Inflammatory macrophage (primary cell): ENCODE results near the gene FEZ2.

Experiments used
- DNase-seq, 2 donors: peaks; one replicate each; pipeline ENCODE4 v3.0.0-alpha.2; 2020 to 2022

Gene FEZ2

GRCh38 chr2:36561237-36561944 lies 36.6 kb downstream of the FEZ2 start:
- DNase-seq, result peak; percentile 56 to 69

GRCh38 chr2:36560726-36561125 lies 37.2 kb downstream of the FEZ2 start:
- DNase-seq, result no peak

GRCh38 chr2:36559221-36559942 lies 38.6 kb downstream of the FEZ2 start:
- DNase-seq, result no peak

- DNase-seq, result no peak
Observed at GRCh38 chr2:36556842-36557241, 41.1 kb downstream of the FEZ2 start.

- no peak for DNase-seq
Observed at GRCh38 chr2:36555789-36556188, 42.2 kb downstream of the FEZ2 start.

GRCh38 chr2:36554531-36554930 lies 43.4 kb downstream of the FEZ2 start:
- DNase-seq, result peak; percentile 34 to 50

- peak; percentile 84 to 86 for DNase-seq
Observed at GRCh38 chr2:36553683-36554082, 44.3 kb downstream of the FEZ2 start.

- no peak for DNase-seq
Observed at GRCh38 chr2:36550006-36550405, 48.0 kb downstream of the FEZ2 start.

- DNase-seq, result no peak
Observed at GRCh38 chr2:36549165-36549574, 48.8 kb downstream of the FEZ2 start.

- DNase-seq, result no peak
Observed at GRCh38 chr2:36547906-36548305, 50.1 kb downstream of the FEZ2 start.

- no peak for DNase-seq
Observed at GRCh38 chr2:36545871-36546416, 52.0 kb downstream of the FEZ2 start.

- no peak for DNase-seq
Observed at GRCh38 chr2:36544638-36545338, 53.2 kb downstream of the FEZ2 start.

- peak; percentile 15 to 42 for DNase-seq
Observed at GRCh38 chr2:36541891-36542595, 55.9 kb downstream of the FEZ2 start.

GRCh38 chr2:36540986-36541754 lies 56.8 kb downstream of the FEZ2 start:
- DNase-seq, result no peak

GRCh38 chr2:36539631-36540030 lies 58.3 kb downstream of the FEZ2 start:
- DNase-seq, result no peak

- no peak for DNase-seq
Observed at GRCh38 chr2:36538335-36538734, 59.6 kb downstream of the FEZ2 start.

GRCh38 chr2:36536776-36537175 lies 61.2 kb downstream of the FEZ2 start:
- DNase-seq, result no peak

GRCh38 chr2:36535099-36535498 lies 62.9 kb downstream of the FEZ2 start:
- DNase-seq, result no peak

- no peak for DNase-seq
Observed at GRCh38 chr2:36534275-36534799, 63.6 kb downstream of the FEZ2 start.

GRCh38 chr2:36530983-36531354 lies 67.0 kb downstream of the FEZ2 start:
- DNase-seq, result peak; percentile 95 to 96

- peak; percentile 18 to 29 for DNase-seq
Observed at GRCh38 chr2:36530178-36530982, 67.6 kb downstream of the FEZ2 start.
